HG03060 (cell line): Measurements from ENCODE around the gene PSMD6.
A peak's percentile ranks its signal among the peaks of the same experiment; 100 is the strongest.

ENCODE experiments used
- ATAC-seq: cut with Tn5 transposase; IDR thresholded peaks from one replicate; pipeline ENCODE4 v1.9.1; 2021; ENCODE audit warnings: low read depth, moderate number of reproducible peaks; ENCODE audit not compliant: unreplicated experiment

Gene PSMD6

GRCh38 chr3:64023187-64023860 lies at the start of gene PSMD6:
PSMD6 (minus strand) TSS chr3:64023494; CDS start chr3:64023419, 75 bp downstream.
- peak; percentile 85 for ATAC-seq

GRCh38 chr3:64072126-64072525 lies 48.8 kb upstream of the PSMD6 start:
- no peak for ATAC-seq

- ATAC-seq = no peak
These were observed 47.4 kb upstream of the PSMD6 start for GRCh38 chr3:64070704-64071103.

GRCh38 chr3:64067506-64068346 lies 44.4 kb upstream of the PSMD6 start:
- ATAC-seq = no peak

GRCh38 chr3:64064804-64065203 lies 41.5 kb upstream of the PSMD6 start:
- no peak for ATAC-seq

GRCh38 chr3:64063983-64064438 lies 40.7 kb upstream of the PSMD6 start:
- no peak for ATAC-seq

- ATAC-seq = no peak
These were observed 40.1 kb upstream of the PSMD6 start for GRCh38 chr3:64063207-64063982.

GRCh38 chr3:64061628-64062027 lies 38.3 kb upstream of the PSMD6 start:
- no peak for ATAC-seq

- ATAC-seq = no peak
These were observed 36.3 kb upstream of the PSMD6 start for GRCh38 chr3:64059484-64060175.

GRCh38 chr3:64058566-64058965 lies 35.3 kb upstream of the PSMD6 start:
- ATAC-seq = no peak

- ATAC-seq = no peak
These were observed 33.9 kb upstream of the PSMD6 start for GRCh38 chr3:64057231-64057630.

GRCh38 chr3:64056606-64057180 lies 33.4 kb upstream of the PSMD6 start:
- no peak for ATAC-seq

GRCh38 chr3:64055076-64055475 lies 31.8 kb upstream of the PSMD6 start:
- ATAC-seq = no peak

- ATAC-seq = no peak
These were observed 31.2 kb upstream of the PSMD6 start for GRCh38 chr3:64054488-64054887.

- ATAC-seq = no peak
These were observed 30.3 kb upstream of the PSMD6 start for GRCh38 chr3:64053581-64053980.

GRCh38 chr3:64053117-64053516 lies 29.8 kb upstream of the PSMD6 start:
- ATAC-seq = no peak

GRCh38 chr3:64049832-64050231 lies 26.5 kb upstream of the PSMD6 start:
- no peak for ATAC-seq

GRCh38 chr3:64049136-64049535 lies 25.8 kb upstream of the PSMD6 start:
- ATAC-seq = no peak

- ATAC-seq = no peak
These were observed 25.4 kb upstream of the PSMD6 start for GRCh38 chr3:64048631-64049061.

GRCh38 chr3:64047787-64048186 lies 24.5 kb upstream of the PSMD6 start:
- ATAC-seq = no peak
